IMR-90 (cell line): ENCODE measurements around the gene DOHH. TPM values are rescaled to one million over a fixed set of nuclear protein-coding genes. Genes with fewer than 3 reads are reported as not detected.

Experiments used
- ATAC-seq: fragments of 200-7000 bp; cut with Tn5 transposase; 2 replicates; pipeline ENCODE4 v1.9.1; 2020; ENCODE audit warnings: low read depth, mild to moderate bottlenecking, moderate library complexity
- BruUV-seq: library from RNA; stranded (reverse); fragments of 400-500 nt; replicated peaks from 2 replicates; lab custom pipeline; 2021; lab: Mats Ljungman, UMichigan
- CTCF ChIA-PET: fragments of 300-600 bp; formaldehyde crosslinking; extraction: SDS; loops from one replicate; lab custom pipeline; 2021; ENCODE audit warnings: antibody characterized with exemption; lab: Yijun Ruan, JAX
- POLR2A ChIA-PET: fragments of 300-600 bp; sonication (Branson Sonifier 250); formaldehyde crosslinking; loops from one replicate; lab custom pipeline; 2022; ENCODE audit warnings: antibody characterized with exemption; ENCODE audit not compliant: unreplicated experiment; lab: Charles Lee
- DNase-seq: peaks from one replicate; pipeline ENCODE4 v3.0.0; 2013
- H2AFZ ChIP-seq: replicated peaks from 2 replicates; pipeline ENCODE3; 2013; ENCODE audit warnings: low read length, mild to moderate bottlenecking; ENCODE audit not compliant: poor library complexity
- H2AK5ac ChIP-seq: 2 replicates; pipeline ENCODE4 v1.6.1; 2013; ENCODE audit warnings: low read depth, low read length, inconsistent platforms
- H2AK9ac ChIP-seq: replicated peaks from 2 replicates; pipeline ENCODE3; 2013; ENCODE audit warnings: mild to moderate bottlenecking, low read depth, low read length, moderate library complexity; ENCODE audit not compliant: poor library complexity
- H2BK120ac ChIP-seq: 2 replicates; pipeline ENCODE4 v1.6.1; 2013; ENCODE audit warnings: low read depth, low read length, inconsistent platforms
- H2BK15ac ChIP-seq: 3 replicates; pipeline ENCODE4 v1.6.1; 2013; ENCODE audit warnings: low read depth, low read length, inconsistent platforms
- H2BK20ac ChIP-seq: 2 replicates; pipeline ENCODE4 v1.6.1; 2013; ENCODE audit warnings: low read depth, mild to moderate bottlenecking, inconsistent platforms, low read length, moderate library complexity
- H2BK5ac ChIP-seq: 2 replicates; pipeline ENCODE4 v1.6.1; 2013; ENCODE audit warnings: mild to moderate bottlenecking, low read depth, low read length, inconsistent platforms; ENCODE audit not compliant: poor library complexity, severe bottlenecking
- H3K14ac ChIP-seq: replicated peaks from 2 replicates; pipeline ENCODE4 v1.6.1; 2013; ENCODE audit warnings: low read depth, low read length, inconsistent platforms
- H3K18ac ChIP-seq: 2 replicates; pipeline ENCODE4 v1.6.1; 2013; ENCODE audit warnings: low read depth, low read length, control low read depth
- H3K23ac ChIP-seq: 2 replicates; pipeline ENCODE4 v1.6.1; 2013; ENCODE audit warnings: low read depth, low read length, inconsistent platforms
- H3K27ac ChIP-seq: 2 replicates; pipeline ENCODE4 v1.5.1; 2013; ENCODE audit warnings: mild to moderate bottlenecking, control low read depth, low read length; ENCODE audit not compliant: insufficient read depth
- H3K27me3 ChIP-seq: 2 replicates; pipeline ENCODE4 v1.6.1; 2013; ENCODE audit warnings: low read length; ENCODE audit not compliant: control insufficient read depth, insufficient read depth
- H3K36me3 ChIP-seq: 2 replicates; pipeline ENCODE4 v1.6.1; 2013; ENCODE audit warnings: low read length, mixed read lengths; ENCODE audit not compliant: control insufficient read depth, insufficient read depth
- H3K4ac ChIP-seq: 2 replicates; pipeline ENCODE4 v1.6.1; 2013; ENCODE audit warnings: low read depth, low read length, inconsistent platforms
- H3K4me1 ChIP-seq: 2 replicates; pipeline ENCODE4 v1.6.1; 2013; ENCODE audit warnings: low read length, mixed read lengths; ENCODE audit not compliant: control insufficient read depth, insufficient read depth
- H3K4me2 ChIP-seq: 2 replicates; pipeline ENCODE4 v1.6.1; 2013; ENCODE audit warnings: low read depth, mild to moderate bottlenecking, control low read depth, low read length, moderate library complexity
- H3K4me3 ChIP-seq: 2 replicates; pipeline ENCODE4 v1.5.1; 2013; ENCODE audit warnings: low read depth, mild to moderate bottlenecking, control low read depth, low read length, moderate library complexity; ENCODE audit not compliant: insufficient read depth
- H3K56ac ChIP-seq: 2 replicates; pipeline ENCODE4 v1.6.1; 2013; ENCODE audit warnings: low read length, inconsistent platforms; ENCODE audit not compliant: insufficient read depth; ENCODE audit errors: extremely low read depth
- H3K79me1 ChIP-seq, 2 experiments: 2 replicates each; pipeline ENCODE4 v1.6.1; 2013; ENCODE audit warnings: low read length in 2 of 2, inconsistent platforms in 1 of 2, low read depth in 1 of 2
- H3K9ac ChIP-seq: 2 replicates; pipeline ENCODE4 v1.6.1; 2013; ENCODE audit warnings: low read depth, low read length, control low read depth
- H3K9me1 ChIP-seq: 2 replicates; pipeline ENCODE4 v1.6.1; 2013; ENCODE audit warnings: low read length, inconsistent platforms; ENCODE audit not compliant: insufficient read depth
- H3K9me3 ChIP-seq: 2 replicates; pipeline ENCODE4 v1.6.1; 2013; ENCODE audit warnings: low read length; ENCODE audit not compliant: control insufficient read depth, insufficient read depth
- H4K20me1 ChIP-seq: 2 replicates; pipeline ENCODE4 v1.6.1; 2013; ENCODE audit warnings: low read length, inconsistent platforms; ENCODE audit not compliant: insufficient read depth
- H4K5ac ChIP-seq: 2 replicates; pipeline ENCODE4 v1.6.1; 2013; ENCODE audit warnings: mild to moderate bottlenecking, low read depth, low read length, control low read depth
- H4K8ac ChIP-seq, 2 experiments: 2 replicates each; pipeline ENCODE4 v1.6.1; 2013; ENCODE audit warnings: low read depth in 2 of 2, low read length in 2 of 2, control low read depth in 1 of 2, inconsistent platforms in 1 of 2
- H4K91ac ChIP-seq: 2 replicates; pipeline ENCODE4 v1.6.1; 2013; ENCODE audit warnings: low read depth, low read length, inconsistent platforms; ENCODE audit not compliant: insufficient read depth
- BHLHE40 ChIP-seq: fragments of 150-350 bp; IDR thresholded peaks from 2 replicates; pipeline ENCODE4 v1.6.1; 2016; ENCODE audit warnings: mild to moderate bottlenecking, low read depth, low read length
- CEBPB ChIP-seq: IDR thresholded peaks from 2 replicates; pipeline ENCODE4 v1.6.1; 2012; ENCODE audit warnings: low read depth, low read length, improper control_type of control experiment
- ELK1 ChIP-seq: fragments of 150-350 bp; IDR thresholded peaks from 2 replicates; pipeline ENCODE4 v1.6.1; 2016; ENCODE audit warnings: low read depth, mild to moderate bottlenecking, low read length, moderate library complexity, borderline replicate concordance
- FOS ChIP-seq: fragments of 150-350 bp; IDR thresholded peaks from 2 replicates; pipeline ENCODE4 v1.6.1; 2016; ENCODE audit warnings: low read depth, low read length
- MAFK ChIP-seq: IDR thresholded peaks from 2 replicates; pipeline ENCODE4 v1.6.1; 2012; ENCODE audit warnings: low read depth, low read length, improper control_type of control experiment
- NFE2L2 ChIP-seq: fragments of 150-350 bp; IDR thresholded peaks from 2 replicates; pipeline ENCODE4 v1.6.1; 2016; ENCODE audit warnings: low read depth, mild to moderate bottlenecking, low read length
- POLR2A ChIP-seq: IDR thresholded peaks from 2 replicates; pipeline ENCODE4 v1.6.1; 2012; ENCODE audit warnings: mild to moderate bottlenecking, low read depth, low read length
- RAD21 ChIP-seq: IDR thresholded peaks from 2 replicates; pipeline ENCODE4 v1.6.1; 2012; ENCODE audit warnings: low read length, improper control_type of control experiment
- RFX5 ChIP-seq: IDR thresholded peaks from 2 replicates; pipeline ENCODE4 v1.8.0; 2012; ENCODE audit warnings: low read depth, mild to moderate bottlenecking, low read length, moderate library complexity
- SMC3 ChIP-seq: fragments of 150-350 bp; IDR thresholded peaks from 2 replicates; pipeline ENCODE4 v1.6.1; 2016; ENCODE audit warnings: low read depth, mild to moderate bottlenecking, antibody characterized with exemption, low read length, moderate library complexity
- USF2 ChIP-seq: fragments of 150-350 bp; IDR thresholded peaks from 2 replicates; pipeline ENCODE4 v1.6.1; 2017; ENCODE audit warnings: mild to moderate bottlenecking, antibody characterized with exemption, low read length, low read depth
- WGBS, 2 experiments: methylation state at CpG; one replicate each; pipeline versions ENCODE4 v1.1.5 to v1.1.7; 2013; ENCODE audit warnings: missing lambda C conversion rate in 2 of 2; ENCODE audit not compliant: insufficient read length in 1 of 2; ENCODE audit errors: extremely low coverage in 2 of 2; 5-methylcytosine and 5-hydroxymethylcytosine counted together
- dilution Hi-C: fragments of 300-500 bp; cut with HindIII; formaldehyde crosslinking; loops from one replicate; pipeline ENCODE4 v1.14.3; 2018; ENCODE audit warnings: low sequenced_read_pairs; ENCODE audit not compliant: unreplicated experiment
- in situ Hi-C: fragments of 300-500 bp; cut with MboI; formaldehyde crosslinking; loops from 3 replicates; pipeline ENCODE4 v1.14.3; 2019; ENCODE audit warnings: low sequenced_read_pairs, inconsistent platforms, mixed read lengths
- intact Hi-C: fragments of 100-400 bp; cut with micrococcal nuclease; formaldehyde crosslinking; loops from 2 replicates; pipeline ENCODE4 v1.10.0; 2022
- polyA plus RNA-seq, 3 experiments: library from polyadenylated mRNA; depleted of rRNA; stranded (reverse); fragments of >200 nt; gene quantifications; 2 replicates each; pipeline ENCODE4 v1.2.3, GENCODE V29; 2012; ENCODE audit warnings: low replicate concordance in 1 of 3
- total RNA-seq: library from RNA; depleted of rRNA; stranded (reverse); fragments of >200 nt; gene quantifications from 2 replicates; pipeline ENCODE4 v1.2.3, GENCODE V29; 2012

Gene DOHH
- total and polyA plus RNA-seq, 2 of the 4 experiments (the other 2 are of a cell fraction): 3.2 to 9.2 TPM

- Histone ChIP-seq H3K23ac (no peak overlapping the region), H4K8ac (no peak overlapping the region; a peak in 1 of 4 replicates), H2BK20ac (no peak overlapping the region), H3K4me3 (no peak overlapping the region), H3K4ac (no peak overlapping the region), H3K14ac (no peak overlapping the region), H3K36me3 (peaks cover 53% of the 10 kb centered on the region), H3K9me3 (no peaks in the 10 kb centered on the region), H2AK5ac (peak overlapping the region; percentile 27), H4K5ac (no peak overlapping the region), H3K18ac (no peak overlapping the region), H2BK5ac (no peak overlapping the region), H2BK15ac (no peak overlapping the region), H3K27me3 (no peaks in the 10 kb centered on the region), H4K91ac (no peak overlapping the region), H3K9me1 (peaks cover 10% of the 10 kb centered on the region), H2AK9ac (no peak overlapping the region), H2AFZ (no peak overlapping the region), H3K9ac (no peak overlapping the region), H3K27ac (no peak overlapping the region), H3K4me1 (peaks cover 27% of the 10 kb centered on the region), H4K20me1 (peaks cover 57% of the 10 kb centered on the region), H3K79me1 (peaks cover 38 to 74% of the 10 kb centered on the region in 2 experiments), H2BK120ac (no peak overlapping the region), H3K56ac (no peak overlapping the region), H3K4me2 (no peak overlapping the region)
- CTCF ChIA-PET: interaction anchor here (0.5 kb wide), 1 partner anchor 31 kb away, joined by 3 read pairs; no protein-coding TSS in a partner anchor
- in situ Hi-C loops (no loop called here), intact Hi-C loops (no loop called here), dilution Hi-C loops (no loop called here)
- WGBS, 2 experiments: 96% methylated on average over 9 of the region's 15 CpGs; no CpG with 5 or more reads in 1 of the 2 experiments
- no peak for ATAC-seq
- POLR2A ChIA-PET: no interaction called here
- DNase-seq: no peak
- no peak for TF ChIP-seq FOS
- TF ChIP-seq POLR2A: no peak
- no peak for TF ChIP-seq RAD21
- TF ChIP-seq RFX5: no peak
- no peak for TF ChIP-seq MAFK
- no peak for TF ChIP-seq ELK1
- no peak for TF ChIP-seq NFE2L2
- no peak for TF ChIP-seq USF2
- no peak for TF ChIP-seq BHLHE40
- no peak for TF ChIP-seq CEBPB
- no peak for TF ChIP-seq SMC3
- no TSS peak for BruUV-seq
These were observed 45.6 kb downstream of the DOHH start for GRCh38 chr19:3454656-3455392.
